Smooth muscle cell (in vitro differentiated cells): ENCODE data around the gene PAK3. TPM values are rescaled to one million over a fixed set of nuclear protein-coding genes. Genes with fewer than 3 reads are reported as not detected.

Source experiments
- DNase-seq: peaks from one replicate; lab custom pipeline; 2025; ENCODE audit not compliant: unreplicated experiment; lab: John Stamatoyannopoulos, UW
- H2AFZ ChIP-seq: fragments of 200-600 bp; sonication (generic); 2 replicates; pipeline ENCODE4 v1.6.0; 2016; ENCODE audit warnings: antibody characterized with exemption, low read depth, mild to moderate bottlenecking
- H3F3A ChIP-seq: fragments of 200-600 bp; sonication (generic); 2 replicates; pipeline ENCODE4 v1.6.0; 2017; ENCODE audit warnings: antibody characterized with exemption, low read depth
- H3K27ac ChIP-seq: fragments of 200-600 bp; sonication (generic); 2 replicates; pipeline ENCODE4 v1.5.1; 2016; ENCODE audit warnings: low read depth, mild to moderate bottlenecking
- H3K27me3 ChIP-seq: fragments of 200-600 bp; sonication (generic); 2 replicates; pipeline ENCODE4 v1.6.1; 2016; ENCODE audit warnings: low read depth, mild to moderate bottlenecking
- H3K36me3 ChIP-seq: fragments of 200-600 bp; sonication (generic); 2 replicates; pipeline ENCODE4 v1.5.1; 2016; ENCODE audit warnings: low read depth
- H3K4me1 ChIP-seq: fragments of 200-600 bp; sonication (generic); 2 replicates; pipeline ENCODE4 v1.5.1; 2016; ENCODE audit warnings: low read depth
- H3K4me2 ChIP-seq: fragments of 200-600 bp; sonication (generic); 2 replicates; pipeline ENCODE4 v1.6.0; 2016; ENCODE audit warnings: mild to moderate bottlenecking
- H3K4me3 ChIP-seq: fragments of 200-600 bp; sonication (generic); 2 replicates; pipeline ENCODE4 v1.5.1; 2016; ENCODE audit warnings: mild to moderate bottlenecking
- H3K79me2 ChIP-seq: fragments of 200-600 bp; sonication (generic); 2 replicates; pipeline ENCODE4 v1.6.0; 2016; ENCODE audit warnings: low read depth, mild to moderate bottlenecking
- H3K9ac ChIP-seq: fragments of 200-600 bp; sonication (generic); 2 replicates; pipeline ENCODE4 v1.6.0; 2016; ENCODE audit warnings: low read depth
- H3K9me3 ChIP-seq: fragments of 200-600 bp; sonication (generic); replicated peaks from 2 replicates; pipeline ENCODE4 v1.5.1; 2016; ENCODE audit warnings: low read depth
- H4K20me1 ChIP-seq: fragments of 200-600 bp; sonication (generic); 2 replicates; pipeline ENCODE4 v1.6.0; 2016; ENCODE audit warnings: low read depth
- WGBS: methylation state at CpG from one replicate; pipeline ENCODE4 v1.1.7; 2016; ENCODE audit warnings: low lambda C conversion rate; 5-methylcytosine and 5-hydroxymethylcytosine counted together
- polyA plus RNA-seq: library from polyadenylated mRNA; unstranded; fragments of >200 nt; fragmentation: Nextera tagmentation; extraction: Ambion mirVana; gene quantifications from 2 replicates; pipeline ENCODE4 v1.2.1, GENCODE V29; 2016
- total RNA-seq: library from RNA; depleted of rRNA; stranded (reverse); fragments of >200 nt; gene quantifications from 2 replicates; pipeline ENCODE4 v1.2.3, GENCODE V29; 2014
- TF ChIP-seq, protein P1 (sequence below): fragments of 200-600 bp; sonication (generic); IDR thresholded peaks from 2 replicates; pipeline ENCODE4 v1.5.1; 2017; ENCODE audit warnings: borderline replicate concordance, mild to moderate bottlenecking, antibody characterized with exemption; ENCODE audit not compliant: insufficient read depth, poor library complexity, severe bottlenecking

The PAK3 gene
- total and polyA plus RNA-seq, 2 experiments from 2014 or later: 0.04 to 0.14 TPM

DNA sequence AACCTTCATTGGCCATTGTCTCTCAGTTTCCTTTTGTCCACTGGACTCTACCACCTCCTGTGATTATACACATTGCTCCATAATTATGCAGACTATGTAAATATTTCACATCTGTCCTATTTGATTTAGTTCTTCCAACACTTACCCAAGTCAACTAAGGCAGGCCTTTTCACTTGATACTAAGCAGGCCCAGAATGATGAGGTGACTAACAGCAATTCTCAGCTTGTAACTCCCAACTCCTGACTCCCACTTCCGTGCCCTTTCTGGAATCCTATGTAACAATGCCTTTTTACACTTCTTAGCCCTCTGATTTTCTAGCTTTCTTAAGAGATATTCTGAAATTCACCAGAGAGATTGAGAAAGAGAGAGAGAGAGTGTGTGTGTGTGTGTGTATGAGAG lies 6.6 kb downstream of the PAK3 start:
- H3K4me1 ChIP-seq: no peaks in the 10 kb centered on the region
- no peak overlapping the region for H3K27ac ChIP-seq
- no peak overlapping the region for H3K9ac ChIP-seq
- no peaks in the 10 kb centered on the region for H3K79me2 ChIP-seq
- TF ChIP-seq, protein P1, sequence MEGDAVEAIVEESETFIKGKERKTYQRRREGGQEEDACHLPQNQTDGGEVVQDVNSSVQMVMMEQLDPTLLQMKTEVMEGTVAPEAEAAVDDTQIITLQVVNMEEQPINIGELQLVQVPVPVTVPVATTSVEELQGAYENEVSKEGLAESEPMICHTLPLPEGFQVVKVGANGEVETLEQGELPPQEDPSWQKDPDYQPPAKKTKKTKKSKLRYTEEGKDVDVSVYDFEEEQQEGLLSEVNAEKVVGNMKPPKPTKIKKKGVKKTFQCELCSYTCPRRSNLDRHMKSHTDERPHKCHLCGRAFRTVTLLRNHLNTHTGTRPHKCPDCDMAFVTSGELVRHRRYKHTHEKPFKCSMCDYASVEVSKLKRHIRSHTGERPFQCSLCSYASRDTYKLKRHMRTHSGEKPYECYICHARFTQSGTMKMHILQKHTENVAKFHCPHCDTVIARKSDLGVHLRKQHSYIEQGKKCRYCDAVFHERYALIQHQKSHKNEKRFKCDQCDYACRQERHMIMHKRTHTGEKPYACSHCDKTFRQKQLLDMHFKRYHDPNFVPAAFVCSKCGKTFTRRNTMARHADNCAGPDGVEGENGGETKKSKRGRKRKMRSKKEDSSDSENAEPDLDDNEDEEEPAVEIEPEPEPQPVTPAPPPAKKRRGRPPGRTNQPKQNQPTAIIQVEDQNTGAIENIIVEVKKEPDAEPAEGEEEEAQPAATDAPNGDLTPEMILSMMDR: no peak
- H3K9me3 ChIP-seq: no peaks in the 10 kb centered on the region
- no peaks in the 10 kb centered on the region for H3K36me3 ChIP-seq
- H3F3A ChIP-seq: no peaks in the 10 kb centered on the region
- peaks cover 4% of the 10 kb centered on the region for H3K27me3 ChIP-seq
- DNase-seq: no peak
- H3K4me2 ChIP-seq: no peak overlapping the region
- 63% methylated on average over 1 of the region's 1 CpG for WGBS
- H3K4me3 ChIP-seq: no peak overlapping the region
- no peaks in the 10 kb centered on the region for H4K20me1 ChIP-seq
- H2AFZ ChIP-seq: no peak overlapping the region

DNA sequence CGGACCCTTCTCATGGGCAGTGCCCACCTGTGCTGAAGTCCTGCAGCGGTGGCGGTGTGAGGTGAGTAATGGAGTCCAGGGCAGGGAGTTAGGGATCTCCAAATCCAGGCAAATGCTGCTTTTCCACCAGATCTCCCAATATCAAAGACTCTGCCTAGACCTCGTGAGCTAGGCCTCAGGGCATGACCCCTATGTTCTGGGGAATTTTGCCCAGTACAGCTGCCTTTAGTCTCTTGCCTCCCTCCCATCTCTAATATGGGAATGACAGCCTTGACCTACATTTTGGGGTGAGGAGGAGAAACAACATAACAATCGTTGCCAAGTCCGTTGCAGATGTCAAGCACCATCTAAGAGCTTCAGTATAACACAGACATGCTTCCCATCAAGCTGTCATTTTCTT lies 7.3 kb downstream of the PAK3 start:
- Histone ChIP-seq H3K9ac (no peak overlapping the region), H3K4me1 (no peaks in the 10 kb centered on the region), H3K9me3 (no peaks in the 10 kb centered on the region), H3K4me2 (no peak overlapping the region), H3K36me3 (no peaks in the 10 kb centered on the region), H4K20me1 (no peaks in the 10 kb centered on the region), H3K27ac (no peak overlapping the region), H3F3A (no peaks in the 10 kb centered on the region), H2AFZ (no peak overlapping the region), H3K79me2 (no peaks in the 10 kb centered on the region), H3K27me3 (peaks cover 4% of the 10 kb centered on the region), H3K4me3 (no peak overlapping the region)
- 90% methylated on average over 6 of the region's 6 CpGs for WGBS
- no peak for DNase-seq
- TF ChIP-seq, protein P1: no peak

DNA sequence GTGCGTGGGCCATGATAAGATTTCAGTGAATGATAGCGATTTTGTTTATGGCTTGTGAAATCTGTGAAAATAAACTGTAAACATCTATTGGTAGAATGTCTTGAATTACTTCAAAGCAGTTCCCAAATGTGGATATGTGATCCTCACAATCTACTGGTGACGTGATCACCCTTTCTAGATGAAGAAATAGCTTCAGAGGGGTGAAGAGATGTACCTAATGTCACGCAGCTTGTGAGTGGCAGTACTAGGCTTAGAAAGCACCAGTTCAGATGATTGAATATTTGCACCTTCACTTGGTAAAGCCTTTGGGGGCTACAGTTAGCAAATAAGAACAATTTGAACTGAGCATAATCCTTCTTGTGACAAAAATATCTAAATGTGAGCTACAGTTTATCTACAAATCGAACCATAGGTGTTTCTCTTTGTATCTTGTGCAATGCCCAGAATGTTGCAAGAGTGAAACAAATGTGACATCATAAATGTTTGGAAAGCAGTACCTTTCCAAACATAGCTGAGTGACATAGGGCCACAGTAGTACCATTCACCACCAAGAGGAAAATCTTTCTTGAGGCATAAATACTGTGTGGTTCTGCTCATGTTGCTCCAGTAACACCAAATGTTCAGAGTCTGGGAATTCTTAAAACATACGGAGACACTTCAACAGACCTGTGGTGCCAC lies 14.2 kb downstream of the PAK3 start:
- no peak overlapping the region for H3K27ac ChIP-seq
- H3K9ac ChIP-seq: no peak overlapping the region
- H3K4me2 ChIP-seq: no peak overlapping the region
- TF ChIP-seq, protein P1: no peak
- H3K36me3 ChIP-seq: no peaks in the 10 kb centered on the region
- H3F3A ChIP-seq: no peaks in the 10 kb centered on the region
- H3K27me3 ChIP-seq: no peaks in the 10 kb centered on the region
- no peak overlapping the region for H2AFZ ChIP-seq
- H3K9me3 ChIP-seq: no peaks in the 10 kb centered on the region
- no peaks in the 10 kb centered on the region for H3K4me1 ChIP-seq
- no peak overlapping the region for H3K4me3 ChIP-seq
- H4K20me1 ChIP-seq: no peaks in the 10 kb centered on the region
- DNase-seq: no peak
- WGBS: 83% methylated on average over 6 of the region's 6 CpGs
- no peaks in the 10 kb centered on the region for H3K79me2 ChIP-seq

DNA sequence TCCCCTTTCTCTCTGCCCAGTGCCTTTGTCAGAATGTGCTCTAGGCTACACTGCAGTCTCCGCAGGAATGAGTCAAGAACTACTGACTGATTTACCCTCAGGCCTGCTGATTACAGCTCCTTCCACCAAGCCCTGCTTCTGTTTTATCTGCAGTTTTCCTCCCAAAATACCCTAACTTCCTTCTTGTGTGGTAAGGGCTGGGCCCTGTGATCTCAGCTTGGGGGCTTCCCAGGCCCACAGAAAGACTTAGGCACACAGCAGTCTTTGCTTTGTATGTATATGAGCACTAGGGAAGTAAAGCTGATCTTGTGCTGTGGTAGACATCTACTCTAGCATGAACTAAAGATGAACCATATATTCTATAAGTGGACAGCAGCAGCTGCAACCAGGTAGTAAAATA lies 18.8 kb downstream of the PAK3 start:
- WGBS: 48% methylated on average over 1 of the region's 1 CpG
- no peak overlapping the region for H3K9ac ChIP-seq

More for the DNA sequence above, 18.8 kb downstream of the PAK3 start:
- DNase-seq: no peak
- TF ChIP-seq, protein P1: no peak
- Histone ChIP-seq H3K9me3 (no peaks in the 10 kb centered on the region), H3K36me3 (no peaks in the 10 kb centered on the region), H3K4me1 (no peaks in the 10 kb centered on the region), H3K4me2 (no peak overlapping the region), H3F3A (no peaks in the 10 kb centered on the region), H3K79me2 (no peaks in the 10 kb centered on the region), H4K20me1 (no peaks in the 10 kb centered on the region), H2AFZ (no peak overlapping the region), H3K27ac (no peak overlapping the region), H3K27me3 (no peaks in the 10 kb centered on the region), H3K4me3 (no peak overlapping the region)
